K562 (cell line): ENCODE results near the gene SPAG4. TPM values are rescaled to one million over a fixed set of nuclear protein-coding genes. Genes with fewer than 3 reads are reported as not detected.
A peak's percentile ranks its signal among the peaks of the same experiment; 100 is the strongest.

Source experiments
- ATAC-seq: fragments of 200-7000 bp; cut with Tn5 transposase; 3 replicates; pipeline ENCODE4 v1.9.1; 2020; ENCODE audit warnings: moderate library complexity
- BruUV-seq: library from RNA; stranded (reverse); fragments of 400-500 nt; replicated peaks from 2 replicates; lab custom pipeline; 2021; lab: Mats Ljungman, UMichigan
- CTCF ChIA-PET: fragments of 300-600 bp; formaldehyde crosslinking; extraction: SDS; loops from one replicate; lab custom pipeline; 2021; ENCODE audit warnings: low intra/inter-chr PET ratio; lab: Yijun Ruan, JAX
- POLR2A ChIA-PET: fragments of 300-600, 350-650 bp; sonication (Branson Sonifier 250); formaldehyde crosslinking; extraction: SDS; loops from one replicate; lab custom pipeline; 2021; ENCODE audit warnings: antibody characterized with exemption, inconsistent platforms; lab: Yijun Ruan, JAX
- DNase-seq, 4 experiments: peaks; one replicate each; pipeline versions ENCODE4 v3.0.0 to v3.0.0-alpha.2; 2011 to 2018; ENCODE audit warnings: low spot score in 3 of 4, mixed read lengths in 3 of 4; ENCODE audit errors: extremely low read depth in 1 of 4
- FAIRE-seq: peaks from 2 replicates; lab custom pipeline; 2011; peaks lifted over from hg19 to GRCh38; lab: Jason Lieb, UNC
- H2AFZ ChIP-seq: 2 replicates; pipeline ENCODE4 v1.6.0; 2011; ENCODE audit warnings: low read depth, low read length, control low read depth, inconsistent platforms
- H3K27ac ChIP-seq: fragments of 200-600 bp; 3 replicates; pipeline ENCODE4 v1.8.0; 2011; ENCODE audit warnings: low read depth, mild to moderate bottlenecking, control low read depth, inconsistent platforms, low read length, moderate library complexity, mixed read lengths; ENCODE audit errors: extremely low read depth
- H3K27me3 ChIP-seq, 2 experiments: fragments of 300-600 bp in 1 of 2; 2 replicates in 1 of 2; 3 replicates in 1 of 2; pipeline versions ENCODE4 v1.6.0 to v1.8.0; 2011; ENCODE audit warnings: inconsistent platforms in 2 of 2, low read length in 2 of 2, mild to moderate bottlenecking in 1 of 2, mixed read lengths in 1 of 2, moderate library complexity in 1 of 2; ENCODE audit not compliant: control insufficient read depth in 2 of 2, insufficient read depth in 2 of 2
- H3K36me3 ChIP-seq: fragments of 300-600 bp; 3 replicates; pipeline ENCODE4 v1.8.0; 2011; ENCODE audit warnings: mild to moderate bottlenecking, low read length, inconsistent platforms; ENCODE audit not compliant: control insufficient read depth, insufficient read depth
- H3K4me1 ChIP-seq, 2 experiments: fragments of 200-600 bp in 1 of 2; replicated peaks in 1 of 2; 2 replicates in 1 of 2; 3 replicates in 1 of 2; pipeline versions ENCODE4 v1.5.1 to v1.8.0; 2011; ENCODE audit warnings: inconsistent platforms in 2 of 2, low read length in 2 of 2, mild to moderate bottlenecking in 1 of 2, mixed read lengths in 1 of 2, moderate library complexity in 1 of 2; ENCODE audit not compliant: control insufficient read depth in 2 of 2, insufficient read depth in 2 of 2
- H3K4me2 ChIP-seq: 2 replicates; pipeline ENCODE4 v1.6.1; 2011; ENCODE audit warnings: low read length, control low read depth, inconsistent platforms, mixed read lengths; ENCODE audit not compliant: insufficient read depth
- H3K4me3 ChIP-seq: fragments of 200-600 bp; sonication (generic), shearing (Covaris generic); 2 replicates; pipeline ENCODE4 v1.5.1; 2016; ENCODE audit warnings: control low read depth, inconsistent platforms
- H3K79me2 ChIP-seq: fragments of 200-600 bp; 3 replicates; pipeline ENCODE4 v1.8.0; 2011; ENCODE audit warnings: low read length, inconsistent platforms; ENCODE audit not compliant: control insufficient read depth, insufficient read depth
- H3K9ac ChIP-seq, 2 experiments: 2 replicates each; pipeline versions ENCODE4 v1.6.0 to v1.6.1; 2011; ENCODE audit warnings: low read depth in 2 of 2, low read length in 2 of 2, control low read depth in 1 of 2, inconsistent platforms in 1 of 2, mild to moderate bottlenecking in 1 of 2, mixed read lengths in 1 of 2; ENCODE audit not compliant: insufficient read depth in 1 of 2
- H3K9me1 ChIP-seq: one replicate; pipeline ENCODE4 v1.6.0; 2011; ENCODE audit warnings: inconsistent platforms, mild to moderate bottlenecking, low read length, moderate library complexity; ENCODE audit not compliant: control insufficient read depth, insufficient read depth
- H3K9me3 ChIP-seq: replicated peaks from 2 replicates; pipeline ENCODE4 v1.5.1; 2011; ENCODE audit warnings: low read depth, low read length, inconsistent platforms; ENCODE audit not compliant: control insufficient read depth, insufficient read depth
- H4K20me1 ChIP-seq: replicated peaks from 2 replicates; pipeline ENCODE4 v1.6.1; 2011; ENCODE audit warnings: low read length, inconsistent platforms, mixed read lengths; ENCODE audit not compliant: control insufficient read depth, insufficient read depth
- CBX3 ChIP-seq, 2 experiments: IDR thresholded peaks; 1 replicate in 1 of 2; 2 replicates in 1 of 2; pipeline ENCODE4 v1.6.1; 2012; ENCODE audit warnings: inconsistent platforms in 2 of 2, low read length in 2 of 2, borderline replicate concordance in 1 of 2, control low read depth in 1 of 2
- EP300 ChIP-seq: IDR thresholded peaks from 2 replicates; pipeline ENCODE4 v1.6.1; 2012; ENCODE audit warnings: low read length, improper control_type of control experiment
- HIVEP1 ChIP-seq: fragments of 250-450 bp; sonication (Bioruptor Pico); IDR thresholded peaks from 2 replicates; pipeline ENCODE4 v1.4.0; 2020; ENCODE audit warnings: mild to moderate bottlenecking
- POLR3A ChIP-seq: IDR thresholded peaks from 2 replicates; pipeline ENCODE4 v1.6.1; 2011; ENCODE audit warnings: borderline replicate concordance, mild to moderate bottlenecking, moderate library complexity; ENCODE audit not compliant: insufficient read length, insufficient read depth; ENCODE audit errors: extremely low read depth
- ZKSCAN3 ChIP-seq: fragments of 250-450 bp; sonication (Bioruptor Pico); IDR thresholded peaks from 2 replicates; pipeline ENCODE4 v1.4.0; 2020
- ZNF263 ChIP-seq: sonication (generic); formaldehyde crosslinking; IDR thresholded peaks from 2 replicates; pipeline ENCODE4 v1.8.0; 2022; ENCODE audit warnings: mild to moderate bottlenecking, missing genetic modification reagents, borderline replicate concordance
- WGBS: fragments of 100-300 bp; shearing (Covaris generic); methylation state at CpG from one replicate; pipeline ENCODE4 v1.1.6; 2016; ENCODE audit warnings: low coverage, mixed read lengths; ENCODE audit not compliant: insufficient coverage; ENCODE audit errors: missing lambda C conversion rate; 5-methylcytosine and 5-hydroxymethylcytosine counted together
- in situ Hi-C: fragments of 300-500 bp; cut with MboI; formaldehyde crosslinking; loops from 4 replicates; pipeline ENCODE4 v1.15.0; 2018; ENCODE audit warnings: inconsistent platforms, mixed read lengths
- intact Hi-C: fragments of 100-400 bp; cut with micrococcal nuclease; formaldehyde crosslinking; loops from 2 replicates; pipeline ENCODE4 v1.14.2; 2022
- polyA plus RNA-seq, 8 experiments: library from polyadenylated mRNA; depleted of rRNA in 4 of 8; stranded (reverse) in 5 of 8; unstranded in 3 of 8; fragments of >200 nt; fragmentation: Nextera tagmentation in 2 of 8; fragmentation: Illumina TruSeq in 1 of 8; extraction: Ambion mirVana in 2 of 8; extraction: Trizol in 1 of 8; gene quantifications; 2 replicates each; pipeline versions ENCODE4 v1.2.1 to v1.2.3, GENCODE V29; 2011 to 2014; ENCODE audit warnings: inconsistent platforms in 1 of 8, missing spikeins in 1 of 8
- total RNA-seq, 7 experiments: library from RNA; depleted of rRNA in 6 of 7; stranded (reverse); fragments of >200 nt in 6 of 7; fragmentation: Illumina TruSeq in 2 of 7; extraction: Trizol in 2 of 7; gene quantifications; 2 replicates each; pipeline versions ENCODE4 v1.2.1 to v1.2.3, GENCODE V29; 2011 to 2021; ENCODE audit warnings: low replicate concordance in 1 of 7
- TF ChIP-seq, protein P1 (sequence below): fragments of 450-650 bp; IDR thresholded peaks from 2 replicates; pipeline ENCODE4 v1.6.1; 2016; ENCODE audit warnings: low read depth

SPAG4 gene
- total and polyA plus RNA-seq, 9 of the 15 experiments (the other 6 are each of a cell fraction or from before 2014, with no cell fraction given): 1.6 to 11.4 (median 4.6) TPM

DNA sequence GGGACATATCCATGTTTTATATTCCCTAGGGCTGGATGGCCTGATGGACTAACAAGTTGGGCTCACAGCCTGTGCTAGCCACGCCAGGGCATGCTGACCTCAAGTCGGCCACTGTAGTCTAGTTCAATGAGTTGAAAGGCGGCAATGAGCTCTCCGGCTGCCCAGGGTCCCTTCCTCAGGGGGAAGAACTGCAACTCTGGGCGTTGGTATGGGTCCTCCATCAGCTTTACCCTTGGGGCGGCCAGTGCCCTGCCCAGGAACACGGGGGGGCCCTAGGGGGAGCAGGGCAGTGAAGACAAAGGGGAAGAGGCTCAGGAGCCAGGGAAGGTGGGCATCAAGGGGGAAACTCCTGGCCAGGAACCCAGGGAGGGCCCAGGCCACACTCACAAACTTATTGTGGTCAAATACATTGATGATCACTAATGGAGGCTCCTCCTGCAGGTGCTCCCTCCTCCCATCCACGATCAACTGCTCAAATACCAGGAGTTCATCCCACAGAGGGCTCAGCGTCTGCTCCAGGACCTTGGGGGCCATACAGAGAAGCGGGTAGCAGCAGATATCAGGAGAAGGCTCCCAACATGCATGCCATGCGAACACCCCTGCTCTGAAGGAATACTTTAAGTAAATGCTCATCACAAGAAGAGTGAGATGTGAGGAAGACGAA lies 32.8 kb upstream of the SPAG4 start:
- Histone ChIP-seq H3K27ac (no peak overlapping the region), H3K27me3 (no peaks in the 10 kb centered on the region; a peak in 1 of 5 replicates), H3K4me2 (no peak overlapping the region), H3K4me1 (peaks cover 0 to 5% of the 10 kb centered on the region in 2 experiments; a peak in 3 of 5 replicates), H3K9me3 (no peaks in the 10 kb centered on the region), H3K36me3 (no peaks in the 10 kb centered on the region), H3K9me1 (no peaks in the 10 kb centered on the region), H3K4me3 (no peak overlapping the region), H4K20me1 (no peaks in the 10 kb centered on the region), H2AFZ (no peak overlapping the region), H3K79me2 (no peaks in the 10 kb centered on the region), H3K9ac (no peak overlapping the region)
- TF ChIP-seq, protein P1, sequence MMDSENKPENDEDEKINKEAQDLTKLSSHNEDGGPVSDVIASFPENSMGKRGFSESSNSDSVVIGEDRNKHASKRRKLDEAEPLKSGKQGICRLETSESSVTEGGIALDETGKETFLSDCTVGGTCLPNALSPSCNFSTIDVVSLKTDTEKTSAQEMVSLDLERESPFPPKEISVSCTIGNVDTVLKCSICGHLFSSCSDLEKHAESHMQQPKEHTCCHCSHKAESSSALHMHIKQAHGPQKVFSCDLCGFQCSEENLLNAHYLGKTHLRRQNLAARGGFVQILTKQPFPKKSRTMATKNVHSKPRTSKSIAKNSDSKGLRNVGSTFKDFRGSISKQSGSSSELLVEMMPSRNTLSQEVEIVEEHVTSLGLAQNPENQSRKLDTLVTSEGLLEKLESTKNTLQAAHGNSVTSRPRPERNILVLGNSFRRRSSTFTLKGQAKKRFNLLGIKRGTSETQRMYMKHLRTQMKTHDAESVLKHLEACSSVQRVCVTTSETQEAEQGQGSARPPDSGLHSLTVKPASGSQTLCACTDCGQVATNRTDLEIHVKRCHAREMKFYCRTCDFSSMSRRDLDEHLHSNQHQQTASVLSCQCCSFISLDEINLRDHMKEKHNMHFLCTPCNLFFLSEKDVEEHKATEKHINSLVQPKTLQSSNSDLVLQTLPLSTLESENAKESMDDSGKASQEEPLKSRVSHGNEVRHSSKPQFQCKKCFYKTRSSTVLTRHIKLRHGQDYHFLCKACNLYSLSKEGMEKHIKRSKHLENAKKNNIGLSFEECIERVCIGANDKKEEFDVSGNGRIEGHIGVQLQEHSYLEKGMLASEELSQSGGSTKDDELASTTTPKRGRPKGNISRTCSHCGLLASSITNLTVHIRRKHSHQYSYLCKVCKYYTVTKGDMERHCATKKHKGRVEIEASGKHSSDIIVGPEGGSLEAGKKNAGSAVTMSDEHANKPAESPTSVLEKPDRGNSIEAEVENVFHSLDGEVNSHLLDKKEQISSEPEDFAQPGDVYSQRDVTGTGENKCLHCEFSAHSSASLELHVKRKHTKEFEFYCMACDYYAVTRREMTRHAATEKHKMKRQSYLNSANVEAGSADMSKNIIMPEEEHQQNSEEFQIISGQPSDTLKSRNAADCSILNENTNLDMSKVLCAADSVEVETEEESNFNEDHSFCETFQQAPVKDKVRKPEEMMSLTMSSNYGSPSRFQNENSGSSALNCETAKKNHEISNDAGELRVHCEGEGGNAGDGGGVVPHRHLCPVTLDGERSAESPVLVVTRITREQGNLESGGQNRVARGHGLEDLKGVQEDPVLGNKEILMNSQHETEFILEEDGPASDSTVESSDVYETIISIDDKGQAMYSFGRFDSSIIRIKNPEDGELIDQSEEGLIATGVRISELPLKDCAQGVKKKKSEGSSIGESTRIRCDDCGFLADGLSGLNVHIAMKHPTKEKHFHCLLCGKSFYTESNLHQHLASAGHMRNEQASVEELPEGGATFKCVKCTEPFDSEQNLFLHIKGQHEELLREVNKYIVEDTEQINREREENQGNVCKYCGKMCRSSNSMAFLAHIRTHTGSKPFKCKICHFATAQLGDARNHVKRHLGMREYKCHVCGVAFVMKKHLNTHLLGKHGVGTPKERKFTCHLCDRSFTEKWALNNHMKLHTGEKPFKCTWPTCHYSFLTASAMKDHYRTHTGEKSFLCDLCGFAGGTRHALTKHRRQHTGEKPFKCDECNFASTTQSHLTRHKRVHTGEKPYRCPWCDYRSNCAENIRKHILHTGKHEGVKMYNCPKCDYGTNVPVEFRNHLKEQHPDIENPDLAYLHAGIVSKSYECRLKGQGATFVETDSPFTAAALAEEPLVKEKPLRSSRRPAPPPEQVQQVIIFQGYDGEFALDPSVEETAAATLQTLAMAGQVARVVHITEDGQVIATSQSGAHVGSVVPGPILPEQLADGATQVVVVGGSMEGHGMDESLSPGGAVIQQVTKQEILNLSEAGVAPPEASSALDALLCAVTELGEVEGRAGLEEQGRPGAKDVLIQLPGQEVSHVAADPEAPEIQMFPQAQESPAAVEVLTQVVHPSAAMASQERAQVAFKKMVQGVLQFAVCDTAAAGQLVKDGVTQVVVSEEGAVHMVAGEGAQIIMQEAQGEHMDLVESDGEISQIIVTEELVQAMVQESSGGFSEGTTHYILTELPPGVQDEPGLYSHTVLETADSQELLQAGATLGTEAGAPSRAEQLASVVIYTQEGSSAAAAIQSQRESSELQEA: no peak
- no peak for TF ChIP-seq ZKSCAN3 (CRISPR knock-in tag)
- no peak for TF ChIP-seq POLR3A
- no peak for TF ChIP-seq CBX3 (IDR thresholded peaks at IDR 0.05; ENCODE audit: borderline replicate concordance in 1 of 2, low read length in 2 of 2)
- TF ChIP-seq HIVEP1 (CRISPR knock-in tag): no peak
- TF ChIP-seq ZNF263 (CRISPR knock-in tag): peak; percentile 51
- TF ChIP-seq EP300: no peak
- 33% methylated on average over 11 of the region's 12 CpGs for WGBS
- POLR2A ChIA-PET: interaction anchor here (0.6 to 0.9 kb wide), 3 partner anchors 12 to 56 kb away, joined by 3 to 4 read pairs (median 4); no protein-coding TSS in a partner anchor
- BruUV-seq: no TSS peak
- in situ Hi-C loops: no loop called here
- CTCF ChIA-PET: no interaction called here
- ATAC-seq (no peak), DNase-seq (peak in 1 of 4 experiments; percentile 1), FAIRE-seq (no peak)
- intact Hi-C loops: no loop called here
